Thyroid gland (tissue), 4 donors: ENCODE measurements around the gene WNT5B. TPM values are rescaled to one million over a fixed set of nuclear protein-coding genes. Genes with fewer than 3 reads are reported as not detected.

Experiments used
- DNase-seq, 2 donors: peaks; one replicate each; pipeline ENCODE4 v3.0.0-alpha.2; 2019
- H3K27ac ChIP-seq, 3 donors: fragments of 200-600 bp; sonication (generic); 1 replicate in 2 of 3; 2 replicates in 1 of 3; pipeline ENCODE4 v1.5.1; 2016 to 2019; ENCODE audit warnings: mild to moderate bottlenecking in 1 of 3, moderate library complexity in 1 of 3
- H3K27me3 ChIP-seq: fragments of 200-600 bp; sonication (generic); one replicate; pipeline ENCODE4 v1.5.1; 2019
- H3K36me3 ChIP-seq, 2 donors: fragments of 200-600 bp; sonication (generic); one replicate each; pipeline ENCODE4 v1.5.1; 2016 to 2019
- H3K4me1 ChIP-seq, 2 donors: fragments of 200-600 bp; sonication (generic); one replicate each; pipeline ENCODE4 v1.5.1; 2017 to 2019
- H3K4me3 ChIP-seq, 3 donors: fragments of 200-600 bp; sonication (generic); replicated peaks in 1 of 3; 1 replicate in 2 of 3; 2 replicates in 1 of 3; pipeline ENCODE4 v1.5.1; 2016; ENCODE audit warnings: mild to moderate bottlenecking in 1 of 3
- H3K9me3 ChIP-seq: fragments of 200-600 bp; sonication (generic); one replicate; pipeline ENCODE4 v1.5.1; 2017
- CTCF ChIP-seq, 6 experiments: fragments of 200-600 bp in 3 of 6; fragments of 450-650 bp in 3 of 6; sonication (generic) in 3 of 6; IDR thresholded peaks; one replicate each; pipeline ENCODE4 v1.5.1; 2016 to 2019; ENCODE audit warnings: antibody characterized with exemption in 6 of 6, mild to moderate bottlenecking in 2 of 6, inconsistent platforms in 1 of 6, moderate library complexity in 1 of 6
- POLR2A ChIP-seq, 2 donors: fragments of 450-650 bp; IDR thresholded peaks; one replicate each; pipeline ENCODE4 v1.6.1; 2017; ENCODE audit warnings: antibody characterized with exemption in 2 of 2, mild to moderate bottlenecking in 2 of 2, moderate library complexity in 1 of 2
- WGBS, 2 donors: methylation state at CpG; one replicate each; pipeline ENCODE4 v1.1.5; 2017; 5-methylcytosine and 5-hydroxymethylcytosine counted together
- intact Hi-C: fragments of 100-400 bp; cut with DNase I; formaldehyde crosslinking; loops from one replicate; pipeline ENCODE4 v1.15.1; 2023
- total RNA-seq, 4 donors: library from RNA; depleted of rRNA; stranded (reverse); fragments of >200 nt; gene quantifications; one replicate each; pipeline ENCODE4 v1.2.3, GENCODE V29; 2016

WNT5B gene
- total RNA-seq, 4 donors from 2014 or later, result 0.78 to 4.3 (median 0.95) TPM

GRCh38 chr12:1661553-1662335 lies 32.7 kb downstream of the WNT5B start:
- 4 to 24% methylated on average over 24 to 29 of the region's 69 CpGs for WGBS, 2 donors
- Histone ChIP-seq H3K36me3 (no peaks in the 10 kb centered on the region), H3K9me3 (no peaks in the 10 kb centered on the region), H3K27me3 (no peaks in the 10 kb centered on the region), H3K4me3 (peak overlapping the region in 1 of 3 donors; percentile 38), H3K4me1 (peaks cover 0 to 6% of the 10 kb centered on the region in 2 donors), H3K27ac (peak overlapping the region; percentile 91 to 98 (median 95))
- TF ChIP-seq CTCF (IDR thresholded peaks at IDR 0.05), result no peak
- TF ChIP-seq POLR2A (IDR thresholded peaks at IDR 0.05), result peak in 1 of 2 donors; percentile 80
- DNase-seq, result peak; percentile 96 to 97
- intact Hi-C loops, result no loop called here

GRCh38 chr12:1662761-1663439 lies 33.9 kb downstream of the WNT5B start:
- Histone ChIP-seq H3K27me3 (no peaks in the 10 kb centered on the region), H3K9me3 (no peaks in the 10 kb centered on the region), H3K4me1 (peaks cover 0 to 6% of the 10 kb centered on the region in 2 donors), H3K36me3 (no peaks in the 10 kb centered on the region), H3K4me3 (peak overlapping the region in 1 of 3 donors; percentile 17), H3K27ac (peak overlapping the region; percentile 76 to 83 (median 82))
- peak; percentile 66 to 71 for DNase-seq
- TF ChIP-seq POLR2A (IDR thresholded peaks at IDR 0.05) (no peak), CTCF (IDR thresholded peaks at IDR 0.05) (peak in 5 of 6 experiments; percentile 11 to 49 (median 44))
- WGBS, 2 donors, result 38 to 54% methylated on average over 14 to 16 of the region's 46 CpGs
- intact Hi-C loops, result no loop called here

DNA sequence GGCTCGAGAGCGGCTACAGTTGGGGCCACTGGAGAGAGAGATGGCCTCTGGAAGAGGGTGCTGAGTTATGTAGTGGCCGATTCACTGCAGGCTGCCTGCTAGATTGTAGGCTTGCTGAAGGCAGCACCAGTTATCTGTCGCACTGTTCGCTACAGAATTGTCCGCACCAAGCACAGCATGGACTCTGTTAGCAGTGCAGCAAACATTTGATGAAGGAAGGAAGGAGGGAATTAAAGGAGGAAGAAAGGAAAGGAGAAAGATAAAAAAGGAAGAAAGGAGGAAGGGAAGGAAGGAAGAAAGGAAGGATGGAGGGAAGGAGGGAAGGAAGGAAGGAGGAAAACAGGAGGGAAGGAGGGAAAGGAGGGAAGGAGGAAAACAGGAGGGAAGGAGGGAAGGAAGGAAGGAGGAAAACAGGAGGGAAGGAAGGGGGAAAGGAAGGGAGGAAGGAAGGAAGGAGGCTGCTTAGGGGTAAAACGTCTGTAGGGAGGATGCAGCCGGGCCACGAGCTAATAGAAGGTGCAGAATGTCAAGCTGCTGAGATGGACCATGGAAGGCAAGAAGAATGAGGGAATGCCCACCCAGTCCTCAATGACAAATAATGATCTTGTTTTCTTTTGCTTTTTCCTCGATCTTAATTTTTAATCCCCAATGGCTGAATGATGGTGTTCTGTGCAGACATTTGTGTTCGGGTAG lies 34.6 kb downstream of the WNT5B start:
- intact Hi-C loops, result no loop called here
- Histone ChIP-seq H3K27me3 (no peaks in the 10 kb centered on the region), H3K4me1 (peaks cover 0 to 6% of the 10 kb centered on the region in 2 donors), H3K36me3 (no peaks in the 10 kb centered on the region), H3K27ac (peak overlapping the region in 1 of 3 donors; percentile 76), H3K4me3 (no peak overlapping the region), H3K9me3 (no peaks in the 10 kb centered on the region)
- DNase-seq, result no peak
- TF ChIP-seq POLR2A (IDR thresholded peaks at IDR 0.05) (no peak), CTCF (IDR thresholded peaks at IDR 0.05) (no peak)
- WGBS, 2 donors, result 83 to 85% methylated on average over 11 of the region's 11 CpGs

DNA sequence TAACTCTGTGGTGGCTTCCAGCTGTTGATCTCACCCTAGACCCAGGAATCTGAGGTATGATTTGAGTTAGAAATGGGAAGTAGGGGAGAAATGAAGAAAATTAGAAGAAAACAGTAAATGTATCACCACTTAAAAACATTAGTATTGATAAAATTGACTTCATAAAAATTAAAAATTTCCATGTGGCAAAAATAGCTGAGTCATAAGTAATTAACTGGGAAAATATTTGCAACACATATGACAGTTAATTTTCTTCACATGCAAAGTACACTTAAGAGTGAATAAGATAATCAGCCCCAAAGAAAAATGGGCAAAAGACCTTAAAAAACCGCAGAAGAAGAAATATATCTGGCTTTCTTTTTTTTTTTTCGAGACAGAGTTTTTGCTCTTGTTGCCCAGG lies 36.3 kb downstream of the WNT5B start:
- 81 to 94% methylated on average over 2 of the region's 2 CpGs for WGBS, 2 donors
- no peaks in the 10 kb centered on the region for H3K27me3 ChIP-seq
- TF ChIP-seq POLR2A (IDR thresholded peaks at IDR 0.05) (no peak), CTCF (IDR thresholded peaks at IDR 0.05) (no peak)
- no peaks in the 10 kb centered on the region for H3K36me3 ChIP-seq
- no peaks in the 10 kb centered on the region for H3K9me3 ChIP-seq
- no peak overlapping the region for H3K4me3 ChIP-seq
- H3K4me1 ChIP-seq, result peaks cover 2 to 5% of the 10 kb centered on the region in 2 donors
- intact Hi-C loops, result no loop called here
- DNase-seq, result no peak
- peak overlapping the region in 1 of 3 donors; percentile 50 for H3K27ac ChIP-seq
